Loucy (cell line): Measurements from ENCODE around the gene FKBP8.

Experiments used
- H2AFZ ChIP-seq: fragments of 200-600 bp; sonication (generic); 2 replicates; pipeline ENCODE4 v1.6.0; 2016; ENCODE audit warnings: antibody characterized with exemption, mild to moderate bottlenecking, low read length, moderate library complexity
- H3F3A ChIP-seq: fragments of 200-600 bp; 2 replicates; pipeline ENCODE4 v1.6.0; 2016; ENCODE audit warnings: antibody characterized with exemption, low read depth, mild to moderate bottlenecking
- H3K27me3 ChIP-seq: fragments of 200-600 bp; sonication (generic); 2 replicates; pipeline ENCODE4 v1.6.1; 2014; ENCODE audit warnings: low read length, mild to moderate bottlenecking; ENCODE audit not compliant: insufficient read depth, poor library complexity, severe bottlenecking
- H3K36me3 ChIP-seq: fragments of 200-600 bp; sonication (generic); 2 replicates; pipeline ENCODE4 v1.6.1; 2016; ENCODE audit warnings: low read length; ENCODE audit not compliant: insufficient read depth
- H3K4me1 ChIP-seq: fragments of 200-600 bp; sonication (generic); 2 replicates; pipeline ENCODE4 v1.5.1; 2014; ENCODE audit warnings: low read length, mild to moderate bottlenecking; ENCODE audit not compliant: insufficient read depth, poor library complexity, severe bottlenecking
- H3K4me2 ChIP-seq: fragments of 200-600 bp; sonication (generic); 2 replicates; pipeline ENCODE4 v1.6.0; 2014; ENCODE audit warnings: antibody characterized with exemption, low read length, low read depth, mild to moderate bottlenecking; ENCODE audit not compliant: poor library complexity, severe bottlenecking
- H3K4me3 ChIP-seq: fragments of 200-600 bp; sonication (generic); 2 replicates; pipeline ENCODE4 v1.5.1; 2014; ENCODE audit warnings: low read length, mild to moderate bottlenecking, mixed read lengths; ENCODE audit not compliant: poor library complexity, severe bottlenecking
- H3K79me2 ChIP-seq: fragments of 200-600 bp; sonication (generic); 2 replicates; pipeline ENCODE4 v1.6.1; 2014; ENCODE audit warnings: low read length; ENCODE audit not compliant: insufficient read depth
- H3K9ac ChIP-seq: fragments of 200-600 bp; sonication (generic); 2 replicates; pipeline ENCODE4 v1.6.0; 2014; ENCODE audit warnings: mild to moderate bottlenecking, low read depth, low read length, moderate library complexity; ENCODE audit not compliant: poor library complexity, severe bottlenecking
- H3K9me2 ChIP-seq: fragments of 200-600 bp; sonication (generic); replicated peaks from 2 replicates; pipeline ENCODE4 v1.6.1; 2016; ENCODE audit warnings: low read depth, low read length, mixed read lengths
- H3K9me3 ChIP-seq: fragments of 200-600 bp; sonication (generic); 2 replicates; pipeline ENCODE4 v1.6.1; 2014; ENCODE audit warnings: mild to moderate bottlenecking, antibody characterized with exemption, low read length, low read depth; ENCODE audit not compliant: insufficient read depth
- H4K20me1 ChIP-seq: fragments of 200-600 bp; sonication (generic); 2 replicates; pipeline ENCODE4 v1.6.0; 2014; ENCODE audit warnings: antibody characterized with exemption, low read length, mild to moderate bottlenecking; ENCODE audit not compliant: insufficient read depth, poor library complexity, severe bottlenecking
- EZH2phosphoT487 ChIP-seq: fragments of 200-600 bp; IDR thresholded peaks from 2 replicates; pipeline ENCODE4 v1.6.1; 2018; ENCODE audit warnings: antibody characterized with exemption, mild to moderate bottlenecking, moderate library complexity, borderline replicate concordance
- TF ChIP-seq, protein P1 (sequence below): fragments of 200-600 bp; sonication (generic); conservative IDR thresholded peaks from 2 replicates; pipeline ENCODE4 v1.5.1; 2014; ENCODE audit warnings: mild to moderate bottlenecking, antibody characterized with exemption, low read length

Gene FKBP8

DNA sequence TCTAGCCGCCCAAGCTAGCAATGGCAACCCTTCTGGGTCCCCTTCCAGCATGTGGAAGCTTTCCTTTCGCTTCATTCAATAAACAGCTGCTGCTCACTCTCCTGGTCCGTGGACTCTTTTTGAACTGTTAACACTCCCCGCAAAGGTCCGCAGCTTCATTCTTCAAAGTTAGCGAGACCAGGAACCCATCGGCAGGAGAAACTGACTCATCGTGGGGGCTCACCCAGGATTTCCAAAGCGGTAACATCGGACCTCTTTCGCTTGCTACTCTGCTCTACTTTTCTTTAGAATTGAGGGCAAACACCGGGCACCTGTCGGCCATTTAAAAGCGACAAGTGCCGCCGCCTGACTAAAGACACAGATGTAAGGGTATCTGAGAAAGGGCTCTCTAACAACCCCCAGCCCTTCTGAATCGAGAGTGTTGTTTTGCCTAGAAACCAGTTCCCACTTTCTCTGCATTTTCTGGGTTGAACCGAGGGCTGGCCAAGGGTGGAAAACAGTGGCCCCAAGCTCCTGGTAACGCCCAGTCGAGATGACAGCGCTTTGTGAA is 34.1 kb upstream of the FKBP8 start:
- Histone ChIP-seq H3K79me2 (peaks cover 29% of the 10 kb centered on the region), H3F3A (no peaks in the 10 kb centered on the region), H3K4me3 (no peak overlapping the region), H3K36me3 (peaks cover 17% of the 10 kb centered on the region; the same call in 1 of the 2 replicates), H3K4me1 (peaks cover 14% of the 10 kb centered on the region), H3K4me2 (no peak overlapping the region), H2AFZ (no peak overlapping the region), H3K9ac (no peak overlapping the region), H4K20me1 (peaks cover 14% of the 10 kb centered on the region), H3K9me2 (no peaks in the 10 kb centered on the region), H3K9me3 (no peaks in the 10 kb centered on the region), H3K27me3 (no peaks in the 10 kb centered on the region)
- TF ChIP-seq, protein P1, sequence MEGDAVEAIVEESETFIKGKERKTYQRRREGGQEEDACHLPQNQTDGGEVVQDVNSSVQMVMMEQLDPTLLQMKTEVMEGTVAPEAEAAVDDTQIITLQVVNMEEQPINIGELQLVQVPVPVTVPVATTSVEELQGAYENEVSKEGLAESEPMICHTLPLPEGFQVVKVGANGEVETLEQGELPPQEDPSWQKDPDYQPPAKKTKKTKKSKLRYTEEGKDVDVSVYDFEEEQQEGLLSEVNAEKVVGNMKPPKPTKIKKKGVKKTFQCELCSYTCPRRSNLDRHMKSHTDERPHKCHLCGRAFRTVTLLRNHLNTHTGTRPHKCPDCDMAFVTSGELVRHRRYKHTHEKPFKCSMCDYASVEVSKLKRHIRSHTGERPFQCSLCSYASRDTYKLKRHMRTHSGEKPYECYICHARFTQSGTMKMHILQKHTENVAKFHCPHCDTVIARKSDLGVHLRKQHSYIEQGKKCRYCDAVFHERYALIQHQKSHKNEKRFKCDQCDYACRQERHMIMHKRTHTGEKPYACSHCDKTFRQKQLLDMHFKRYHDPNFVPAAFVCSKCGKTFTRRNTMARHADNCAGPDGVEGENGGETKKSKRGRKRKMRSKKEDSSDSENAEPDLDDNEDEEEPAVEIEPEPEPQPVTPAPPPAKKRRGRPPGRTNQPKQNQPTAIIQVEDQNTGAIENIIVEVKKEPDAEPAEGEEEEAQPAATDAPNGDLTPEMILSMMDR, result no peak
- no peak for TF ChIP-seq EZH2phosphoT487

DNA sequence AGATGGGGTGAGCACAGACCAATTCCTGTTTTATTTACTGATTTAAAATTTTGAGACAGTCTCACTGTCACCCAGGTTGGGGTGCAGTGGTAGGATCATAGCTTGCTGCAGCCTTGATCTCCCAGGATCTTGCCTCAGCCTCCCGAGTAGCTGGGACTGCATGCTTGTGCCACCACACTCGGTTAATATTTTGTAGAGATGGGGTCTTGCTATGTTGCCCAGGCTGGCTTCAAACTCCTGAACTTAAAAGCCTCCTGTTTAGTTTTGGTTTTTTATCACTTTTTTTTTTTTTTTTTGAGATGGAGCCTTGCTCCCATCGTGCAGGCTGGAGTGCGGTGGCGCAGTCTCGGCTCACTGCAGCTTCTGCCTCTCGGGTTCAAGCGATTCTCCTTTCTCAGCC is 33.0 kb upstream of the FKBP8 start:
- Histone ChIP-seq H3K4me3 (no peak overlapping the region), H3F3A (peaks cover under 1% of the 10 kb centered on the region; the same call in 1 of the 2 replicates), H3K4me1 (peaks cover 15% of the 10 kb centered on the region), H3K36me3 (peaks cover 17% of the 10 kb centered on the region; the same call in 1 of the 2 replicates), H4K20me1 (peaks cover 21% of the 10 kb centered on the region), H3K9me2 (no peaks in the 10 kb centered on the region), H3K9ac (no peak overlapping the region), H2AFZ (no peak overlapping the region), H3K79me2 (peaks cover 37% of the 10 kb centered on the region), H3K4me2 (no peak overlapping the region), H3K27me3 (no peaks in the 10 kb centered on the region), H3K9me3 (no peaks in the 10 kb centered on the region)
- TF ChIP-seq, protein P1, result no peak
- TF ChIP-seq EZH2phosphoT487, result no peak

DNA sequence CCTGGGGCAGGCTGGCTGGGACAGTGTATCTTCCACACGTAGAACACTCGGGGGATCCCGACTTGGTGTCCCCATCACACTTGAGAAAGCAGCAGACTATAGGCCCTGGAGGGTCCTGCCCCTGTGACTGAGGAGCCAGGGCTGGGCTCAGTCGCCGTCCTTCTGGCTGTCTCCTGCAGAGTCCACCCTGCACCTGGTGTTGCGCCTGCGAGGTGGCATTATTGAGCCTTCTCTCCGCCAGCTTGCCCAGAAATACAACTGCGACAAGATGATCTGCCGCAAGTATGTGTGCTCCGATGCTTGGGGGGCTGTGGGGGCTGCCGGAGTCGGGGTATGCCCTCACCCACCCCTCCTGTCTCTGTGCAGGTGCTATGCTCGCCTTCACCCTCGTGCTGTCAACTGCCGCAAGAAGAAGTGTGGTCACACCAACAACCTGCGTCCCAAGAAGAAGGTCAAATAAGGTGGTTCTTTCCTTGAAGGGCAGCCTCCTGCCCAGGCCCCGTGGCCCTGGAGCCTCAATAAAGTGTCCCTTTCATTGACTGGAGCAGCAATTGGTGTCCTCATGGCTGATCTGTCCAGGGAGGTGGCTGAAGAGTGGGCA is 31.4 kb upstream of the FKBP8 start:
- Histone ChIP-seq H3K9ac (no peak overlapping the region), H3K36me3 (peaks cover 17% of the 10 kb centered on the region; the same call in 1 of the 2 replicates), H3K9me2 (no peaks in the 10 kb centered on the region), H3K4me1 (peaks cover 19% of the 10 kb centered on the region), H3K4me3 (no peak overlapping the region), H3K4me2 (no peak overlapping the region), H3K9me3 (no peaks in the 10 kb centered on the region), H3K79me2 (peaks cover 37% of the 10 kb centered on the region), H4K20me1 (peaks cover 21% of the 10 kb centered on the region), H2AFZ (no peak overlapping the region), H3F3A (peaks cover 3% of the 10 kb centered on the region; the same call in 1 of the 2 replicates), H3K27me3 (no peaks in the 10 kb centered on the region)
- no peak for TF ChIP-seq EZH2phosphoT487
- TF ChIP-seq, protein P1, result no peak
